K562 (cell line): Measurements from ENCODE around the gene ACSF2. TPM values are rescaled to one million over a fixed set of nuclear protein-coding genes. Genes with fewer than 3 reads are reported as not detected.

Source experiments
- ATAC-seq: fragments of 200-7000 bp; cut with Tn5 transposase; 3 replicates; pipeline ENCODE4 v1.9.1; 2020; ENCODE audit warnings: moderate library complexity
- BruUV-seq: library from RNA; stranded (reverse); fragments of 400-500 nt; replicated peaks from 2 replicates; lab custom pipeline; 2021; lab: Mats Ljungman, UMichigan
- CTCF ChIA-PET: fragments of 300-600 bp; formaldehyde crosslinking; extraction: SDS; loops from one replicate; lab custom pipeline; 2021; ENCODE audit warnings: low intra/inter-chr PET ratio; lab: Yijun Ruan, JAX
- POLR2A ChIA-PET: fragments of 300-600, 350-650 bp; sonication (Branson Sonifier 250); formaldehyde crosslinking; extraction: SDS; loops from one replicate; lab custom pipeline; 2021; ENCODE audit warnings: antibody characterized with exemption, inconsistent platforms; lab: Yijun Ruan, JAX
- DNase-seq, 4 experiments: peaks; one replicate each; pipeline versions ENCODE4 v3.0.0 to v3.0.0-alpha.2; 2011 to 2018; ENCODE audit warnings: low spot score in 3 of 4, mixed read lengths in 3 of 4; ENCODE audit errors: extremely low read depth in 1 of 4
- FAIRE-seq: peaks from 2 replicates; lab custom pipeline; 2011; peaks lifted over from hg19 to GRCh38; lab: Jason Lieb, UNC
- H2AFZ ChIP-seq: 2 replicates; pipeline ENCODE4 v1.6.0; 2011; ENCODE audit warnings: low read depth, low read length, control low read depth, inconsistent platforms
- H3K27ac ChIP-seq: fragments of 200-600 bp; 3 replicates; pipeline ENCODE4 v1.8.0; 2011; ENCODE audit warnings: low read depth, mild to moderate bottlenecking, control low read depth, inconsistent platforms, low read length, moderate library complexity, mixed read lengths; ENCODE audit errors: extremely low read depth
- H3K27me3 ChIP-seq, 2 experiments: fragments of 300-600 bp in 1 of 2; 2 replicates in 1 of 2; 3 replicates in 1 of 2; pipeline versions ENCODE4 v1.6.0 to v1.8.0; 2011; ENCODE audit warnings: inconsistent platforms in 2 of 2, low read length in 2 of 2, mild to moderate bottlenecking in 1 of 2, mixed read lengths in 1 of 2, moderate library complexity in 1 of 2; ENCODE audit not compliant: control insufficient read depth in 2 of 2, insufficient read depth in 2 of 2
- H3K36me3 ChIP-seq: fragments of 300-600 bp; 3 replicates; pipeline ENCODE4 v1.8.0; 2011; ENCODE audit warnings: mild to moderate bottlenecking, low read length, inconsistent platforms; ENCODE audit not compliant: control insufficient read depth, insufficient read depth
- H3K4me1 ChIP-seq, 2 experiments: fragments of 200-600 bp in 1 of 2; replicated peaks in 1 of 2; 2 replicates in 1 of 2; 3 replicates in 1 of 2; pipeline versions ENCODE4 v1.5.1 to v1.8.0; 2011; ENCODE audit warnings: inconsistent platforms in 2 of 2, low read length in 2 of 2, mild to moderate bottlenecking in 1 of 2, mixed read lengths in 1 of 2, moderate library complexity in 1 of 2; ENCODE audit not compliant: control insufficient read depth in 2 of 2, insufficient read depth in 2 of 2
- H3K4me2 ChIP-seq: 2 replicates; pipeline ENCODE4 v1.6.1; 2011; ENCODE audit warnings: low read length, control low read depth, inconsistent platforms, mixed read lengths; ENCODE audit not compliant: insufficient read depth
- H3K4me3 ChIP-seq: fragments of 200-600 bp; sonication (generic), shearing (Covaris generic); 2 replicates; pipeline ENCODE4 v1.5.1; 2016; ENCODE audit warnings: control low read depth, inconsistent platforms
- H3K79me2 ChIP-seq: fragments of 200-600 bp; 3 replicates; pipeline ENCODE4 v1.8.0; 2011; ENCODE audit warnings: low read length, inconsistent platforms; ENCODE audit not compliant: control insufficient read depth, insufficient read depth
- H3K9ac ChIP-seq, 2 experiments: 2 replicates each; pipeline versions ENCODE4 v1.6.0 to v1.6.1; 2011; ENCODE audit warnings: low read depth in 2 of 2, low read length in 2 of 2, control low read depth in 1 of 2, inconsistent platforms in 1 of 2, mild to moderate bottlenecking in 1 of 2, mixed read lengths in 1 of 2; ENCODE audit not compliant: insufficient read depth in 1 of 2
- H3K9me1 ChIP-seq: one replicate; pipeline ENCODE4 v1.6.0; 2011; ENCODE audit warnings: inconsistent platforms, mild to moderate bottlenecking, low read length, moderate library complexity; ENCODE audit not compliant: control insufficient read depth, insufficient read depth
- H3K9me3 ChIP-seq: replicated peaks from 2 replicates; pipeline ENCODE4 v1.5.1; 2011; ENCODE audit warnings: low read depth, low read length, inconsistent platforms; ENCODE audit not compliant: control insufficient read depth, insufficient read depth
- H4K20me1 ChIP-seq: replicated peaks from 2 replicates; pipeline ENCODE4 v1.6.1; 2011; ENCODE audit warnings: low read length, inconsistent platforms, mixed read lengths; ENCODE audit not compliant: control insufficient read depth, insufficient read depth
- BCOR ChIP-seq: fragments of 450-650 bp; IDR thresholded peaks from 2 replicates; pipeline ENCODE4 v1.6.1; 2016
- CBX5 ChIP-seq: IDR thresholded peaks from 2 replicates; pipeline ENCODE4 v1.6.1; 2014; ENCODE audit warnings: low read depth, borderline replicate concordance
- HDAC8 ChIP-seq: fragments of 450-650 bp; IDR thresholded peaks from 2 replicates; pipeline ENCODE4 v1.6.1; 2016; ENCODE audit warnings: mild to moderate bottlenecking, missing genetic modification characterization, moderate library complexity, missing compliant biosample characterization
- MCM5 ChIP-seq: fragments of 450-650 bp; IDR thresholded peaks from 2 replicates; pipeline ENCODE4 v1.6.1; 2016; ENCODE audit warnings: low read depth
- RBM25 ChIP-seq: fragments of 200-400 bp; formaldehyde crosslinking; IDR thresholded peaks from 2 replicates; pipeline ENCODE4 v1.6.1; 2018; ENCODE audit warnings: low read length, low read depth, moderate library complexity; ENCODE audit not compliant: severe bottlenecking
- SAP30 ChIP-seq: fragments of 200-600 bp; sonication (generic); IDR thresholded peaks from 2 replicates; pipeline ENCODE4 v1.6.1; 2012; ENCODE audit warnings: borderline replicate concordance, low read depth, mild to moderate bottlenecking, moderate library complexity, low read length, control low read depth, inconsistent platforms; ENCODE audit not compliant: insufficient read depth, poor library complexity, severe bottlenecking
- YY1 ChIP-seq, 3 experiments: IDR thresholded peaks; 2 replicates each; pipeline ENCODE4 v1.6.1; 2011; ENCODE audit warnings: low read length in 2 of 3, mild to moderate bottlenecking in 2 of 3, moderate library complexity in 2 of 3, borderline replicate concordance in 1 of 3, control low read depth in 1 of 3, low read depth in 1 of 3; ENCODE audit not compliant: insufficient read depth in 3 of 3, insufficient replicate concordance in 2 of 3, control insufficient read depth in 1 of 3, insufficient read length in 1 of 3; ENCODE audit errors: extremely low read depth in 1 of 3
- WGBS: fragments of 100-300 bp; shearing (Covaris generic); methylation state at CpG from one replicate; pipeline ENCODE4 v1.1.6; 2016; ENCODE audit warnings: low coverage, mixed read lengths; ENCODE audit not compliant: insufficient coverage; ENCODE audit errors: missing lambda C conversion rate; 5-methylcytosine and 5-hydroxymethylcytosine counted together
- in situ Hi-C: fragments of 300-500 bp; cut with MboI; formaldehyde crosslinking; loops from 4 replicates; pipeline ENCODE4 v1.15.0; 2018; ENCODE audit warnings: inconsistent platforms, mixed read lengths
- intact Hi-C: fragments of 100-400 bp; cut with micrococcal nuclease; formaldehyde crosslinking; loops from 2 replicates; pipeline ENCODE4 v1.14.2; 2022
- polyA plus RNA-seq, 8 experiments: library from polyadenylated mRNA; depleted of rRNA in 4 of 8; stranded (reverse) in 5 of 8; unstranded in 3 of 8; fragments of >200 nt; fragmentation: Nextera tagmentation in 2 of 8; fragmentation: Illumina TruSeq in 1 of 8; extraction: Ambion mirVana in 2 of 8; extraction: Trizol in 1 of 8; gene quantifications; 2 replicates each; pipeline versions ENCODE4 v1.2.1 to v1.2.3, GENCODE V29; 2011 to 2014; ENCODE audit warnings: inconsistent platforms in 1 of 8, missing spikeins in 1 of 8
- total RNA-seq, 7 experiments: library from RNA; depleted of rRNA in 6 of 7; stranded (reverse); fragments of >200 nt in 6 of 7; fragmentation: Illumina TruSeq in 2 of 7; extraction: Trizol in 2 of 7; gene quantifications; 2 replicates each; pipeline versions ENCODE4 v1.2.1 to v1.2.3, GENCODE V29; 2011 to 2021; ENCODE audit warnings: low replicate concordance in 1 of 7
- TF ChIP-seq, protein P1 (sequence below): fragments of 450-650 bp; formaldehyde crosslinking; IDR thresholded peaks from 2 replicates; pipeline ENCODE4 v1.4.0; 2022; ENCODE audit warnings: mild to moderate bottlenecking, moderate library complexity

ACSF2 gene
- total and polyA plus RNA-seq, 9 of the 15 experiments (the other 6 are each of a cell fraction or from before 2014, with no cell fraction given), result 0.89 to 6.1 (median 3.5) TPM

DNA sequence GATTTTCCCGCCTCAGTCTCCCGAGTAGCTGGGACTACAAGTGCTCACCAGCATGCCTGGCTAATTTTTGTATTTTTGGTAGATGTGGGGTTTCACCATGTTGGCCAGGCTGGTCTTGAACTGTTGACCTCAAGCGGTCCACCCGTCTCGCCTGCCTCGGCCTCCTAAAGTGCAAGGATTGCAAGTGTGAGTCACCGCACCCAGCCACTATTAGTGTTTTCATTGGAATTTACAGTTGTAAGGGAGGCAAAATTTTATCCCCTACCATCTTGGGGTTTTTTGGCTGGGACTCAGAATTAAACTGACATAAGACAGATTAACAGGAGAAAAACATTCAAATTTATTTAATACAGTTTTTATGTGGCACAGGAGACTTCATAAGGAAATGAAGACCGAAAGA lies 69.9 kb downstream of the ACSF2 start:
- ChIA-PET CTCF (no interaction called here), POLR2A (interaction anchor here (0.6 kb wide), 1 partner anchor 1060 kb away, joined by 3 read pairs; no protein-coding TSS in a partner anchor)
- TF ChIP-seq CBX5, result no peak
- TF ChIP-seq, protein P1, sequence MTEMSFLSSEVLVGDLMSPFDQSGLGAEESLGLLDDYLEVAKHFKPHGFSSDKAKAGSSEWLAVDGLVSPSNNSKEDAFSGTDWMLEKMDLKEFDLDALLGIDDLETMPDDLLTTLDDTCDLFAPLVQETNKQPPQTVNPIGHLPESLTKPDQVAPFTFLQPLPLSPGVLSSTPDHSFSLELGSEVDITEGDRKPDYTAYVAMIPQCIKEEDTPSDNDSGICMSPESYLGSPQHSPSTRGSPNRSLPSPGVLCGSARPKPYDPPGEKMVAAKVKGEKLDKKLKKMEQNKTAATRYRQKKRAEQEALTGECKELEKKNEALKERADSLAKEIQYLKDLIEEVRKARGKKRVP (CRISPR knock-in tag), result no peak
- H2AFZ ChIP-seq, result no peak overlapping the region
- no peaks in the 10 kb centered on the region for H3K9me3 ChIP-seq
- no peak overlapping the region for H3K9ac ChIP-seq
- H3K4me1 ChIP-seq, result no peaks in the 10 kb centered on the region; a peak in 2 of 5 replicates
- no peak for ATAC-seq
- H4K20me1 ChIP-seq, result no peaks in the 10 kb centered on the region
- H3K27me3 ChIP-seq, result no peaks in the 10 kb centered on the region; a peak in 1 of 5 replicates
- intact Hi-C loops (no loop called here), in situ Hi-C loops (no loop called here)
- no peak overlapping the region for H3K27ac ChIP-seq
- H3K4me2 ChIP-seq, result no peak overlapping the region
- DNase-seq, result no peak
- no peak for FAIRE-seq
- H3K36me3 ChIP-seq, result no peaks in the 10 kb centered on the region
- no peaks in the 10 kb centered on the region for H3K9me1 ChIP-seq
- BruUV-seq, result no TSS peak
- WGBS, result 26% methylated on average over 8 of the region's 8 CpGs
- H3K4me3 ChIP-seq, result no peak overlapping the region
- no peaks in the 10 kb centered on the region for H3K79me2 ChIP-seq

DNA sequence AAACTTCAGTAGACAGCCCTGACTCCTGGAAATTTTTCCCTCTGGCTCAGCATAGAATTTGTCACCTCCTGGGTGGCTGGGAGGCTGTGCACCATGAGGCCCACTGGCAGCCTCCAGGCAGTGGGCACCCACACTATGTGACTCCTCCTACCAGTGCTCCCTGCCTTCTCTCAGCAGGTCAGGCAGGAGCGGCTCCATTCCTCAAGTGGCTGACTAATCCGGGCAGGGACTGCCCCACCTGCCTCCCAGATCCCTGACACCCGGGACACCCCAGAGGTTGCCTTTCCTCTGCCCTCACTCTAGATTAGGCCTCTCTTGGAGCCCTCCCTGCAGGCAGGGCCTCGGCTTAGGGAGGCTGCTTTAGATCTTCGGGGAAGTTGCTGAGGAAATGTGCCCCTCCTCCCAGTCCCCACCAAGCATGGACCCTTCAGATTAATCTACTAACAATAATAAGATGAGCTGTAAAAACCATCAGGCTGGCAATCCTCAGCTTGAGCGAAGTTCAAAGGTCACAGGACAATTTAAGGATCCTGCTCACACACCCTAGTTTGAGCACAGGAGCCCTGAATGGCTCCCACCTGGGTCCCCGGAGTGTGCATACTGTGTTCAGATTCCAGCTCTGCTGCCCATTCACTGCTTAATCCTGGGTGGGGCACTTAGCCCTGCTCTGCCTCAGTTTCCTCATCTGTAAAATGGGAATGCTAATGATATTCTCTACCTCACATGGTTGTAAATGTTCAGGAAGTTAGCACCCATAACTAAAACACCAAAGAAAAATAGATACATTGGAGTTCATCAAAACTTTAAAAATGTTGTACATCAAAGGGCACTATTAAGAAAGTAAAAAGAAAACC lies 72.2 kb downstream of the ACSF2 start:
- DNase-seq (no peak), FAIRE-seq (no peak), ATAC-seq (no peak)
- POLR2A ChIA-PET, result no interaction called here
- CTCF ChIA-PET, result interaction anchor here (0.6 kb wide), 1 partner anchor 324 kb away, joined by 3 read pairs; no protein-coding TSS in a partner anchor
- H3K4me1 ChIP-seq, result no peaks in the 10 kb centered on the region; a peak in 2 of 5 replicates
- no peaks in the 10 kb centered on the region for H3K79me2 ChIP-seq
- H2AFZ ChIP-seq, result no peak overlapping the region
- 0 out of 2 replicates have a peak, but pooled peaks cover 3% of the 10 kb centered on the region for H4K20me1 ChIP-seq
- no peak overlapping the region for H3K27ac ChIP-seq
- H3K9me1 ChIP-seq, result no peaks in the 10 kb centered on the region
- 22% methylated on average over 7 of the region's 7 CpGs for WGBS
- H3K9me3 ChIP-seq, result no peaks in the 10 kb centered on the region
- in situ Hi-C loops, result no loop called here
- H3K27me3 ChIP-seq, result peaks cover 8 to 10% of the 10 kb centered on the region in 2 experiments; a peak in 3 of 5 replicates
- no peak overlapping the region for H3K9ac ChIP-seq
- intact Hi-C loops, result no loop called here
- H3K4me3 ChIP-seq, result no peak overlapping the region
- BruUV-seq, result no TSS peak
- H3K36me3 ChIP-seq, result no peaks in the 10 kb centered on the region
- H3K4me2 ChIP-seq, result no peak overlapping the region
- TF ChIP-seq BCOR, result peak; percentile 23; the same call in 1 of the 2 replicates
- TF ChIP-seq MCM5, result no peak
- TF ChIP-seq HDAC8 (tag), result no peak
- TF ChIP-seq YY1 (IDR thresholded peaks at IDR 0.05; ENCODE audit: borderline replicate concordance in 1 of 3, control insufficient read depth in 1 of 3, extremely low read depth in 1 of 3, insufficient read depth in 3 of 3, insufficient read length in 1 of 3, insufficient replicate concordance in 2 of 3, low read depth in 1 of 3, low read length in 2 of 3), result no peak
- peak; percentile 71 for TF ChIP-seq RBM25
- no peak for TF ChIP-seq SAP30
